HCT116 (cell line): ENCODE measurements around the gene KRTAP5-4. TPM values are rescaled to one million over a fixed set of nuclear protein-coding genes. Genes with fewer than 3 reads are reported as not detected.

Experiments used
- ATAC-seq: fragments of 200-7000 bp; cut with Tn5 transposase; 2 replicates; pipeline ENCODE4 v1.9.1; 2020; ENCODE audit warnings: mild to moderate bottlenecking, moderate library complexity
- BruUV-seq: library from RNA; stranded (reverse); fragments of 400-500 nt; replicated peaks from 2 replicates; lab custom pipeline; 2021; lab: Mats Ljungman, UMichigan
- CTCF ChIA-PET: fragments of 300-600 bp; sonication (Branson Sonifier 250); formaldehyde crosslinking; loops from one replicate; lab custom pipeline; 2021; ENCODE audit warnings: antibody characterized with exemption; lab: Charles Lee
- POLR2A ChIA-PET: fragments of 300-600, 350-600 bp; sonication (Branson Sonifier 250); formaldehyde crosslinking; loops from one replicate; lab custom pipeline; 2021; ENCODE audit warnings: antibody characterized with exemption; lab: Charles Lee
- RAD21 ChIA-PET, 2 experiments: fragments of 300-600 bp; sonication (Branson Sonifier 250); formaldehyde crosslinking; loops; one replicate each; lab custom pipeline; 2023; ENCODE audit warnings: low total read pairs in 2 of 2; ENCODE audit not compliant: uncharacterized antibody in 2 of 2, unreplicated experiment in 2 of 2, low non-redundant PET in 1 of 2; lab: Charles Lee
- DNase-seq: peaks from one replicate; pipeline ENCODE4 v3.0.0-alpha.2; 2010; ENCODE audit warnings: low read depth, low spot score
- H2AFZ ChIP-seq: fragments of 200-600 bp; shearing (Covaris generic), sonication (generic); 2 replicates; pipeline ENCODE4 v1.6.1; 2017; ENCODE audit warnings: low read depth, mixed run types, mixed read lengths, antibody characterized with exemption, low read length; ENCODE audit not compliant: poor library complexity, severe bottlenecking
- H3K27ac ChIP-seq: 2 replicates; pipeline ENCODE4 v1.5.1; 2012; ENCODE audit warnings: low read depth, low read length
- H3K27me3 ChIP-seq: fragments of 200-600 bp; sonication (generic); 2 replicates; pipeline ENCODE4 v1.6.1; 2016; ENCODE audit warnings: mixed run types, low read length, mixed read lengths; ENCODE audit not compliant: insufficient read depth
- H3K36me3 ChIP-seq, 2 experiments: fragments of 200-500 bp in 1 of 2; fragments of 200-600 bp in 1 of 2; sonication (Bioruptor generic) in 1 of 2; sonication (generic) in 1 of 2; 2 replicates each; pipeline versions ENCODE4 v1.5.1 to v1.6.1; 2014 to 2016; ENCODE audit warnings: low read length in 2 of 2, inconsistent platforms in 1 of 2, mixed read lengths in 1 of 2, mixed run types in 1 of 2; ENCODE audit not compliant: insufficient read depth in 2 of 2, control insufficient read depth in 1 of 2
- H3K4me1 ChIP-seq, 2 experiments: fragments of 200-600 bp in 1 of 2; sonication (generic) in 1 of 2; 2 replicates each; pipeline versions ENCODE4 v1.5.1 to v1.6.1; 2012 to 2017; ENCODE audit warnings: low read length in 2 of 2, inconsistent platforms in 1 of 2, mild to moderate bottlenecking in 1 of 2, mixed read lengths in 1 of 2, mixed run types in 1 of 2, moderate library complexity in 1 of 2; ENCODE audit not compliant: insufficient read depth in 2 of 2, control insufficient read depth in 1 of 2
- H3K4me2 ChIP-seq: fragments of 200-600 bp; sonication (generic); 2 replicates; pipeline ENCODE4 v1.6.1; 2017; ENCODE audit warnings: mixed run types, low read length, mixed read lengths
- H3K4me3 ChIP-seq, 2 experiments: fragments of 200-600 bp in 1 of 2; sonication (generic) in 1 of 2; replicated peaks in 1 of 2; 2 replicates each; pipeline ENCODE4 v1.5.1; 2011 to 2016; ENCODE audit warnings: low read length in 2 of 2, control low read depth in 1 of 2, low read depth in 1 of 2, mild to moderate bottlenecking in 1 of 2, mixed read lengths in 1 of 2, mixed run types in 1 of 2
- H3K79me2 ChIP-seq: fragments of 200-600 bp; sonication (generic); 2 replicates; pipeline ENCODE4 v1.6.1; 2017; ENCODE audit warnings: mild to moderate bottlenecking, mixed run types, low read length, moderate library complexity, mixed read lengths; ENCODE audit not compliant: insufficient read depth
- H3K9ac ChIP-seq: fragments of 200-600 bp; sonication (generic); 2 replicates; pipeline ENCODE4 v1.6.1; 2016; ENCODE audit warnings: low read length, mixed read lengths
- H3K9me2 ChIP-seq: fragments of 200-600 bp; sonication (generic), shearing (Covaris generic); 2 replicates; pipeline ENCODE4 v1.6.1; 2017; ENCODE audit warnings: mixed run types, mild to moderate bottlenecking, moderate library complexity; ENCODE audit not compliant: insufficient read depth
- H3K9me3 ChIP-seq, 2 experiments: fragments of 200-500 bp in 1 of 2; fragments of 200-600 bp in 1 of 2; sonication (Bioruptor generic) in 1 of 2; sonication (generic) in 1 of 2; 2 replicates each; pipeline ENCODE4 v1.6.1; 2014 to 2017; ENCODE audit warnings: low read length in 2 of 2, mixed read lengths in 2 of 2, inconsistent platforms in 1 of 2, low read depth in 1 of 2, mild to moderate bottlenecking in 1 of 2, mixed run types in 1 of 2, moderate library complexity in 1 of 2; ENCODE audit not compliant: control insufficient read depth in 1 of 2, insufficient read depth in 1 of 2
- H4K20me1 ChIP-seq: fragments of 200-600 bp; sonication (generic), shearing (Covaris generic); 2 replicates; pipeline ENCODE4 v1.6.1; 2017; ENCODE audit warnings: mixed run types, mild to moderate bottlenecking, moderate library complexity; ENCODE audit not compliant: insufficient read depth
- CBX3 ChIP-seq: IDR thresholded peaks from 2 replicates; pipeline ENCODE4 v1.6.1; 2012; ENCODE audit warnings: low read depth
- CEBPB ChIP-seq: IDR thresholded peaks from 2 replicates; pipeline ENCODE4 v1.6.1; 2012; ENCODE audit warnings: low read depth
- EGR1 ChIP-seq: IDR thresholded peaks from 2 replicates; pipeline ENCODE4 v1.6.1; 2012; ENCODE audit warnings: low read depth
- ELF1 ChIP-seq: IDR thresholded peaks from 2 replicates; pipeline ENCODE4 v1.6.1; 2012; ENCODE audit warnings: low read depth, borderline replicate concordance
- EZH2 ChIP-seq: fragments of 200-600 bp; sonication (generic); IDR thresholded peaks from 2 replicates; pipeline ENCODE4 v1.6.1; 2017; ENCODE audit warnings: antibody characterized with exemption, mixed run types
- EZH2phosphoT487 ChIP-seq: fragments of 200-600 bp; IDR thresholded peaks from 2 replicates; pipeline ENCODE4 v1.6.1; 2018; ENCODE audit warnings: antibody characterized with exemption, borderline replicate concordance
- JUND ChIP-seq: IDR thresholded peaks from 2 replicates; pipeline ENCODE4 v1.6.1; 2012
- POLR2AphosphoS5 ChIP-seq: IDR thresholded peaks from 2 replicates; pipeline ENCODE4 v1.6.1; 2011; ENCODE audit warnings: mild to moderate bottlenecking, low read depth, low read length, moderate library complexity
- RAD21 ChIP-seq: IDR thresholded peaks from 2 replicates; pipeline ENCODE4 v1.6.1; 2012; ENCODE audit warnings: low read depth, mild to moderate bottlenecking
- SP1 ChIP-seq: IDR thresholded peaks from 2 replicates; pipeline ENCODE4 v1.6.1; 2012; ENCODE audit warnings: low read depth
- SRF ChIP-seq: IDR thresholded peaks from 2 replicates; pipeline ENCODE4 v1.6.1; 2012; ENCODE audit warnings: low read depth
- TCF7L2 ChIP-seq: IDR thresholded peaks from 2 replicates; pipeline ENCODE4 v1.7.0; 2011; ENCODE audit warnings: borderline replicate concordance, inconsistent platforms; ENCODE audit not compliant: insufficient read depth, insufficient read length; ENCODE audit errors: extremely low read depth
- YY1 ChIP-seq: IDR thresholded peaks from 2 replicates; pipeline ENCODE4 v1.6.1; 2011; ENCODE audit warnings: low read length, low read depth, moderate library complexity, mild to moderate bottlenecking; ENCODE audit not compliant: insufficient replicate concordance; ENCODE audit errors: extremely low read depth
- ZFX ChIP-seq: fragments of 450-650 bp; IDR thresholded peaks from 2 replicates; pipeline ENCODE4 v1.6.1; 2017
- intact Hi-C: fragments of 100-400 bp; cut with micrococcal nuclease; formaldehyde crosslinking; loops from 2 replicates; pipeline ENCODE4 v1.10.0; 2022
- total RNA-seq: library from RNA; stranded (reverse); gene quantifications from one replicate; pipeline ENCODE4 v1.2.1, GENCODE V29; 2021; ENCODE audit not compliant: unreplicated experiment
- TF ChIP-seq, protein P1 (sequence below): IDR thresholded peaks from 2 replicates; pipeline ENCODE4 v1.6.1; 2012
- TF ChIP-seq, protein P2 (sequence below): IDR thresholded peaks from 2 replicates; pipeline ENCODE4 v1.6.1; 2012
- TF ChIP-seq, protein P3 (sequence below), 3 experiments: fragments of 200-600 bp in 1 of 3; sonication (generic) in 1 of 3; IDR thresholded peaks in 2 of 3; conservative IDR thresholded peaks in 1 of 3; 2 replicates each; pipeline ENCODE4 v1.5.1; 2012 to 2017; ENCODE audit warnings: low read depth in 2 of 3, low read length in 2 of 3, antibody characterized with exemption in 1 of 3, borderline replicate concordance in 1 of 3, control low read depth in 1 of 3, mild to moderate bottlenecking in 1 of 3, mixed read lengths in 1 of 3, mixed run types in 1 of 3, moderate library complexity in 1 of 3; ENCODE audit not compliant: insufficient read depth in 1 of 3
- TF ChIP-seq, protein P4 (sequence below): IDR thresholded peaks from 2 replicates; pipeline ENCODE4 v1.6.1; 2011; ENCODE audit warnings: mild to moderate bottlenecking, low read length, moderate library complexity; ENCODE audit not compliant: insufficient replicate concordance; ENCODE audit errors: extremely low read depth
- TF ChIP-seq, protein P5 (sequence below): IDR thresholded peaks from 2 replicates; pipeline ENCODE4 v1.6.1; 2012; ENCODE audit warnings: low read depth

KRTAP5-4 gene
- total RNA-seq, 1 experiment from 2014 or later = not detected

DNA sequence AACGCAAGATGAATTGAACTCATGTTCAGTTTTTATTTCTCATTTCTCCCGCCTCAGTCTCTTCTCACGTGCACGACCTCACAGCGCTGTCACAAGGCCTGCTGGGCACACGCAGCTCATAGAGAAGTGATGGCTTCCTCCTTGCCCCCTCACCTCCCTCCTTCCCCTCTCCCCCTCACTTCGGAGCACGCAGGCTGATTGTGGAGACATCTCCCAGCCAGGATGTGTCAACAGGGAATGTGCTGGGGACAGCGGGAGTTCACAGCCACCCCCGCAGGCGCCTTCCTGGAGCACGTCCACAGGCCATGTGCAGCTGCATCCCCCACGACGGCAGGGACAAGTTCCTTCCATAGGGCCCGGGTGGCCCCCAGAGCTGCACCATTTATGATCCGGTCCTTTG is 46.0 kb upstream of the KRTAP5-4 start:
- ChIA-PET RAD21 (no interaction called here), CTCF (no interaction called here), POLR2A (no interaction called here)
- Histone ChIP-seq H3K4me2 (no peak overlapping the region), H3K79me2 (no peaks in the 10 kb centered on the region), H3K27ac (no peak overlapping the region), H3K4me1 (no peaks in the 10 kb centered on the region), H3K4me3 (no peak overlapping the region), H2AFZ (no peak overlapping the region), H4K20me1 (no peaks in the 10 kb centered on the region), H3K9ac (no peak overlapping the region), H3K9me2 (no peaks in the 10 kb centered on the region), H3K36me3 (no peaks in the 10 kb centered on the region), H3K9me3 (no peaks in the 10 kb centered on the region), H3K27me3 (peaks cover 16% of the 10 kb centered on the region; the same call in 1 of the 2 replicates)
- intact Hi-C loops = no loop called here
- BruUV-seq = no TSS peak
- ATAC-seq (no peak), DNase-seq (no peak)
- TF ChIP-seq JUND = no peak
- no peak for TF ChIP-seq YY1
- TF ChIP-seq CBX3 = no peak
- TF ChIP-seq SP1 = no peak
- TF ChIP-seq POLR2AphosphoS5 = no peak
- TF ChIP-seq EGR1 = no peak
- no peak for TF ChIP-seq CEBPB
- TF ChIP-seq EZH2phosphoT487 = no peak
- TF ChIP-seq, protein P1, sequence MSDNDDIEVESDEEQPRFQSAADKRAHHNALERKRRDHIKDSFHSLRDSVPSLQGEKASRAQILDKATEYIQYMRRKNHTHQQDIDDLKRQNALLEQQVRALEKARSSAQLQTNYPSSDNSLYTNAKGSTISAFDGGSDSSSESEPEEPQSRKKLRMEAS = no peak
- TF ChIP-seq, protein P2, sequence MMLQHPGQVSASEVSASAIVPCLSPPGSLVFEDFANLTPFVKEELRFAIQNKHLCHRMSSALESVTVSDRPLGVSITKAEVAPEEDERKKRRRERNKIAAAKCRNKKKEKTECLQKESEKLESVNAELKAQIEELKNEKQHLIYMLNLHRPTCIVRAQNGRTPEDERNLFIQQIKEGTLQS = no peak
- TF ChIP-seq, protein P3, sequence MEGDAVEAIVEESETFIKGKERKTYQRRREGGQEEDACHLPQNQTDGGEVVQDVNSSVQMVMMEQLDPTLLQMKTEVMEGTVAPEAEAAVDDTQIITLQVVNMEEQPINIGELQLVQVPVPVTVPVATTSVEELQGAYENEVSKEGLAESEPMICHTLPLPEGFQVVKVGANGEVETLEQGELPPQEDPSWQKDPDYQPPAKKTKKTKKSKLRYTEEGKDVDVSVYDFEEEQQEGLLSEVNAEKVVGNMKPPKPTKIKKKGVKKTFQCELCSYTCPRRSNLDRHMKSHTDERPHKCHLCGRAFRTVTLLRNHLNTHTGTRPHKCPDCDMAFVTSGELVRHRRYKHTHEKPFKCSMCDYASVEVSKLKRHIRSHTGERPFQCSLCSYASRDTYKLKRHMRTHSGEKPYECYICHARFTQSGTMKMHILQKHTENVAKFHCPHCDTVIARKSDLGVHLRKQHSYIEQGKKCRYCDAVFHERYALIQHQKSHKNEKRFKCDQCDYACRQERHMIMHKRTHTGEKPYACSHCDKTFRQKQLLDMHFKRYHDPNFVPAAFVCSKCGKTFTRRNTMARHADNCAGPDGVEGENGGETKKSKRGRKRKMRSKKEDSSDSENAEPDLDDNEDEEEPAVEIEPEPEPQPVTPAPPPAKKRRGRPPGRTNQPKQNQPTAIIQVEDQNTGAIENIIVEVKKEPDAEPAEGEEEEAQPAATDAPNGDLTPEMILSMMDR (IDR thresholded peaks at IDR 0.05 in 2 of 3, conservative IDR thresholded peaks at IDR 0.05 in 1 of 3; ENCODE audit: borderline replicate concordance in 1 of 3, insufficient read depth in 1 of 3, low read depth in 2 of 3, low read length in 2 of 3) = no peak
- no peak for TF ChIP-seq RAD21
- TF ChIP-seq ZFX = no peak
- TF ChIP-seq, protein P4, sequence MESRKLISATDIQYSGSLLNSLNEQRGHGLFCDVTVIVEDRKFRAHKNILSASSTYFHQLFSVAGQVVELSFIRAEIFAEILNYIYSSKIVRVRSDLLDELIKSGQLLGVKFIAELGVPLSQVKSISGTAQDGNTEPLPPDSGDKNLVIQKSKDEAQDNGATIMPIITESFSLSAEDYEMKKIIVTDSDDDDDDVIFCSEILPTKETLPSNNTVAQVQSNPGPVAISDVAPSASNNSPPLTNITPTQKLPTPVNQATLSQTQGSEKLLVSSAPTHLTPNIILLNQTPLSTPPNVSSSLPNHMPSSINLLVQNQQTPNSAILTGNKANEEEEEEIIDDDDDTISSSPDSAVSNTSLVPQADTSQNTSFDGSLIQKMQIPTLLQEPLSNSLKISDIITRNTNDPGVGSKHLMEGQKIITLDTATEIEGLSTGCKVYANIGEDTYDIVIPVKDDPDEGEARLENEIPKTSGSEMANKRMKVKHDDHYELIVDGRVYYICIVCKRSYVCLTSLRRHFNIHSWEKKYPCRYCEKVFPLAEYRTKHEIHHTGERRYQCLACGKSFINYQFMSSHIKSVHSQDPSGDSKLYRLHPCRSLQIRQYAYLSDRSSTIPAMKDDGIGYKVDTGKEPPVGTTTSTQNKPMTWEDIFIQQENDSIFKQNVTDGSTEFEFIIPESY = no peak
- TF ChIP-seq, protein P5, sequence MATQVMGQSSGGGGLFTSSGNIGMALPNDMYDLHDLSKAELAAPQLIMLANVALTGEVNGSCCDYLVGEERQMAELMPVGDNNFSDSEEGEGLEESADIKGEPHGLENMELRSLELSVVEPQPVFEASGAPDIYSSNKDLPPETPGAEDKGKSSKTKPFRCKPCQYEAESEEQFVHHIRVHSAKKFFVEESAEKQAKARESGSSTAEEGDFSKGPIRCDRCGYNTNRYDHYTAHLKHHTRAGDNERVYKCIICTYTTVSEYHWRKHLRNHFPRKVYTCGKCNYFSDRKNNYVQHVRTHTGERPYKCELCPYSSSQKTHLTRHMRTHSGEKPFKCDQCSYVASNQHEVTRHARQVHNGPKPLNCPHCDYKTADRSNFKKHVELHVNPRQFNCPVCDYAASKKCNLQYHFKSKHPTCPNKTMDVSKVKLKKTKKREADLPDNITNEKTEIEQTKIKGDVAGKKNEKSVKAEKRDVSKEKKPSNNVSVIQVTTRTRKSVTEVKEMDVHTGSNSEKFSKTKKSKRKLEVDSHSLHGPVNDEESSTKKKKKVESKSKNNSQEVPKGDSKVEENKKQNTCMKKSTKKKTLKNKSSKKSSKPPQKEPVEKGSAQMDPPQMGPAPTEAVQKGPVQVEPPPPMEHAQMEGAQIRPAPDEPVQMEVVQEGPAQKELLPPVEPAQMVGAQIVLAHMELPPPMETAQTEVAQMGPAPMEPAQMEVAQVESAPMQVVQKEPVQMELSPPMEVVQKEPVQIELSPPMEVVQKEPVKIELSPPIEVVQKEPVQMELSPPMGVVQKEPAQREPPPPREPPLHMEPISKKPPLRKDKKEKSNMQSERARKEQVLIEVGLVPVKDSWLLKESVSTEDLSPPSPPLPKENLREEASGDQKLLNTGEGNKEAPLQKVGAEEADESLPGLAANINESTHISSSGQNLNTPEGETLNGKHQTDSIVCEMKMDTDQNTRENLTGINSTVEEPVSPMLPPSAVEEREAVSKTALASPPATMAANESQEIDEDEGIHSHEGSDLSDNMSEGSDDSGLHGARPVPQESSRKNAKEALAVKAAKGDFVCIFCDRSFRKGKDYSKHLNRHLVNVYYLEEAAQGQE = no peak
- TF ChIP-seq TCF7L2 = no peak
- TF ChIP-seq SRF = no peak
- TF ChIP-seq ELF1 = no peak
- TF ChIP-seq EZH2 = no peak
